NCI-H526 treated with DMSO at 0.1 percent for 48 hours (cell line): ENCODE results near the gene KRABD2.
"Not testable (repeated sequence)": the region's sequence is repeated elsewhere in the genome, so short reads cannot be mapped to it uniquely, and the experiment has no call there.

ENCODE experiments used
- DNase-seq: peaks from one replicate; lab custom pipeline; 2025; lab: John Stamatoyannopoulos, UW

Gene KRABD2

DNA sequence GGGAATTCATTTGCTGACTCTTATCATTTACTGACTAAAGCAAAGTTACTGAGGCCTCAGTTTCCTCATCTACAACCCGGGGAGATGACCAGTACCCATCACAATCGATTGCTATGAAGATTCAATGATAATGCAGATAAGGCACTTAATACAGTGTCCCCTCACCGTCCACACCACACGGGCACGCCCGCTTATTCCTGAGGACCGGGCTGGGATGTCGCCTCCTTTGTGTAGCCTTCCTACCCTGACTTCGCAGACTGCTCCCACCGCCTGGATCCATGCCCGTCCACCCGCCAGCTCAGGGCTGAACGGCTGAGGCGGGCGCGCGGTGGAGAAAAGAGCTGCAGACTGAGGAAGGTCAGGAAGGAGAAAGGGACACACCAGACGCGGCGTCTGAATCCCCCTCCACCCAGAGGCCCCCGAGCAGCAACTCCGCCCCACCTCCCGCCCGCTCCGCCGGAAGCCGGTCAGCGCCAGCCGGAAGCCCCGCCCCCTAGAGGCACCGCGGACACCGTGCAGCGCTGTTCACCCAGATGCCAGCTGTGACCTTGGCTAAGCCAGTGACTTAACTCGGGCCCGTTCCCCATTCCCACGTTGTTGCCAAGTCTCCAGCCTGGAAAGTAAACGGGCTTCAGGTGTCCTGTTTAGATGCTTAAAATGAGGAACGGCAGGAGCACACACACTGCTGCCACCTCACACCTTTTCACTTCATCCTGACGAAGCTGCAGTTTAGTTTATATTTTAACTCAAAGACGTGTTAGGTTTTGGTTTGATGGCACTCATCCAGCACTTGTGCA, at the start of gene KRABD2:
Gene KRABD2 (minus strand): TSS at position 434 of the 797 bp plus-strand sequence.
- peak; percentile 65 for DNase-seq

DNA sequence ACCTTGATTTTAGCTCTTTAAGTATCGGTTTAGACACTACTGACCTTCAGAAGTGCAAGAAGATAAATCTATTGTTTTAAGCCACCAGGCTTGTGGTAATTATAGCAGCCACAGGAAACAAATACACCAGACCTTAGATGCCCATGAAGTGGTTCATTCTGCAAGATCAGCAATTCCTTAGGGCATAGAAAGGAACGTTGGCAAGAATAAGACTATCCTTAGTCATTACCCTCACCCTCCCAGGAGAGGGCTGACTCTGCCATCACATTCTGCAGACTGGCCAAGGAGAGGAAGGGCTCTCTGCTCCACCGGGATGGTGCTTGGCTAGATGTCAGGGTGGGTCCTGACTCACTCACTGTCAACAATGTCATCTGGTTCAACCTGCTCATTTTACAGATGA, 45.1 kb upstream of the KRABD2 start:
- DNase-seq = no peak

DNA sequence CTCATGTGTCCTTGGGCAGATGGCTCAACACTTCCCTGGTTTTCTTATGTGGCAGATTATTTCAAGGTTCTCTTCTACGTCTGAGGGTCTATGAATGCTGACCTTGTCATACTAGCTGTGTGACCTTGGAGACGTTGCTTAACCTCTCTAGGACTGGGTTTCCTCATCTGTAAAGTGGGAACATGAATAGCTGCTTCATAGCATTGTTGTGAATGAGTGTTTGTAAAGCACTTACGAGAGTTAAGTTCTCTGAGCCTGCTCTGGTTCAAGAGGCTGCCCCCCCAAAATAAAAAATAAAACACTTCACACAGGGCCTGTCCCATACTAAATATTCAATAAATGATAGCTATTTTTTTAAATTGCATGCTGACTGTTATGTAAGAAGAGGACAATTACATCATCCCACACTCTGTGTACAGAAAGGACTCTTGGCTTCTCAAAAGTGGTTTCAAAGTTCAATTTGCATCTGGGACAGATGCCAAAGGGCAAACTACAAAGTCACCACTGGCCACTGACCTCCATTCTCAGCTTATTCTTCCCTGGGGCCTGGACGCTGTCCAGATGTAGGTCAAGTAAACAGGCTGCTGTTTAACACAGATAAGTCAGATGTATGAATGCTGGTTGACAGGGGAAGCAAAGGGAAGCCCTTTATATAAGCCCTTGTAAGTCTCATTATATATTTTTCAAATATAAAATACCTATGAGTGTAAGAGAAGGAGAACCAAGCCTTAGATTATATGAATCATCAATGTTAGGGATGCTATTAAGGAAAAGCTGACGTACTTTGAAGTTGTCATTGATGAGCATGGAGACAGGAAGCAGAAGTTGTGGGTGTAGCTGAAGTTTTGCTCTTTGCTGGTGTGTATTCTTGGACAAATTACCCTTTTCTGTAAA, 43.8 kb upstream of the KRABD2 start:
- DNase-seq = no peak

DNA sequence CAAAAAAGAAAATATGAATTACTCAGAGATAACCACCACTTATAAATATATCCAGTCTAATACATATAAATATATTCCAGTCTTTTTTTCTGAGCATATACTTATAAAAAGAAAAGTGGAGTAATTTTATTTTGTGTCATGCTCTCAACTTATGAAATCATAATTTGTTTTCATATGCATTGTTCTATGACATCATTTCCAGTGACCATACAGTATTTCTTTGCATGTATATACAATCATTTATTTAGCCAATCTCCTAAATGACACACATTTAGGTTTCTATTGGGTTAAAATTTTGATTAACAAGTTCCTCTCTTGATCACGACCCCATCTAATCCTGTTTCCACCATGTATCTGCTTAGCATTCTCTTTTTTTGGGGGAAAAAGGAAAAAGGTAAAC, 42.8 kb upstream of the KRABD2 start:
- no peak for DNase-seq

DNA sequence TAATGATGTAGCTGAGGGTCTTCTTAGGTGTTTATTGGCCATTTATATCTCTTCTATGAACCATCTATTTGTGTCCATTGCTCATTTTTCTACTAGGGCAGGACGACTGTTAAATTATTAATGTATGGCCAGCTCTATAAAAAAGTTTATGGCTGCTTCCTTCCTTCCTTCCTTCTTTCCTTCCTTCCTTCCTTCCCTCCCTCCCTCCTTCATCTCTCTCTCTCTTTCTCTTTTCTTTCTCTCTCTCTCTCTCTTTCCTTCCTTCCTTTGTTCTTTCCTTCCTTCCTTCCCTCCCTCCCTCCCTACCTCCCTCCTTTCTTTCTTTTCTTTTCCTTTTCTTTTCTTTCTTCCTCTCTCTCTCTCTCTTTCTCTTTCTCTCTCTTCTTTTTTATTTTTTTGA, 42.0 kb upstream of the KRABD2 start:
- no peak for DNase-seq

DNA sequence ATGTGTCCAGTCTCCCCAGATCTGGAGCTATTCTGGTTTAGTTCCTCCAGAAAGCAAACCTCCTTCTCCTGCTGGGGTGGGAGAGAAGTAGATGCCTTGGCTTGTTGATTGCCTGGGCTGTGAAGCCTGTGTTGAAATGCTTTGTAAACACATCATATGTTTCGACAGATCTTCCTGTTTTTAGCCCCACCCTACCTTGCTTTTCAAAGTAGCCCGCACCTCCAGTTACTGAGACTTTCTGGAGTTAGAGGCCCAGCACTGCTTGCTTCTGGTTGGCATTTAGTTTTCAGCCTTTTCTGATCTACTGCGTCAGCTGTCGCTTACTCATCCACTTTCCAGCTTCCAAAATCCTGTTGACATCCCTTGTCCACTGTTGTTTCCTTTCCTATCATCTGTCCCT, 41.3 kb upstream of the KRABD2 start:
- DNase-seq = no peak

DNA sequence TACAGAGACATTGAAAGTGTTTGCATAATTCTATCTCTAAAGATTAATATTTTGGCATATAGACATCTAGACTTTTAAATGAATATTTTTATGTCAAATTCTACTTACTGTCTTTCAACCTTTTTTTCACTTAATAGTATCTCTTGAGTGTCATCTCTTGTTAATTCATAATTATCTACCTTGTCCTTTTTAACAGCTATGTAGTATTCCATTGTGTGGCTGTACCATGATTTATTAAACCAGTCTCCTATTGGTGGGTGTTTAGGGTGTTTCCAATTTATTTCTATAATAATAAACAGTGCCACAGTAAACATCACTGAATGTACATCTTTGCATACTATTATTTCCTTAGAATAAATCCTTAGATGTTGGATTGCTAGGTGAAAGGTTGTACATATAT, 37.4 kb upstream of the KRABD2 start:
- no peak for DNase-seq

DNA sequence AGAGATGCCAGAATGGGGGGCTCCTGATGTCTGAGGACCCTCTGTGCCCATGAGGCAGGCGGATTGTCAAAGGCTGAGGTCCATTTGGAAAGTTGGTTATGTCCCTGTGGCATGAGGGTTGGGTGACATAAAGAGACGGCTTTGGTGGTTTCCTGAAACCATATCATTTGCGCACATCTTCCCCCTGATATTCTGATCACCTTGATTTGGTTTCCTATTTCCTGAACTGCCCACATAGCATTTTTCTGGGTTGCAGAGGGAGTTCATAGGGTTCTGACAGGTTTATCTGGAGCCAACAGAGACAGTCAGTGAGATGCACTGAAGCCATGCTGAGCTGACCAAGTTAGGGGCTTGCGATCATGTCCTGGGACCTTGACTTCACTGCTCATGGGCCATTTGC, 36.8 kb upstream of the KRABD2 start:
- DNase-seq = no peak

DNA sequence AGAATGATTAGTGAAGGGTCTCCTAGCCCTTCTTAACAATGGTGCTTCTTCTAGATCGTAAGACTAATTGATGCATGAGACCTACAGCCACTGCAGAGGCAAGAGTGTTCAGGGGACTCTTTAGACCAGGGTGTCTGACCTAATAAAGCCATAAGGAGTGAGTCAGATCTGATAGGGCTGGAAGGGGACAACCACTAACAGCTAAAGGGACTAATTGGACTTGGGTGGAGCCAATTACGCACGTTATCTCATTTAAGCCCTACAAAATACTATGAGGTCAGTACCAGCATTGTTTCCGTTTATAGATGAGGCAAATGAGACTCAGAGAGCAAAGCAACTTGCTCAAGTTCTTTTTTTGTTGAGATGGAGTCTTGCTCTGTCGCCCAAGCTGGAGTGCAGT, 35.6 kb upstream of the KRABD2 start:
- DNase-seq = no peak

DNA sequence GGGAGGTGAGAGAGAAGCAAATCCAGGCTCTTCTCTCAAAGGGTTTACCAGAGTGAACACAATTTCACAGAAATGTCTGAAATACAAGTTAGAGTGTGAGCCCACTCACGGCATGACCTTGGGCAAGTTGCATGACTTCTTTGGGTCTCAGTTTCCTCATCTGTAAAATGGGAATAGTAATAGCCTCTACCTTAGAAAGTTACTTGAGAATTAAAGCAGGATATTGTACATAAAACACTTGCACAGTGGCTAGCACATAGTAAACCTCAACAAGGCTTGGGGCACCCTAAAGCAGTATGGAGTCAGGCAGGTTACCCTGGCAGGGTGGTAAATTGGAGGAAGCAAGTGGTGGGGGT, 34.4 kb upstream of the KRABD2 start:
- DNase-seq = no peak

DNA sequence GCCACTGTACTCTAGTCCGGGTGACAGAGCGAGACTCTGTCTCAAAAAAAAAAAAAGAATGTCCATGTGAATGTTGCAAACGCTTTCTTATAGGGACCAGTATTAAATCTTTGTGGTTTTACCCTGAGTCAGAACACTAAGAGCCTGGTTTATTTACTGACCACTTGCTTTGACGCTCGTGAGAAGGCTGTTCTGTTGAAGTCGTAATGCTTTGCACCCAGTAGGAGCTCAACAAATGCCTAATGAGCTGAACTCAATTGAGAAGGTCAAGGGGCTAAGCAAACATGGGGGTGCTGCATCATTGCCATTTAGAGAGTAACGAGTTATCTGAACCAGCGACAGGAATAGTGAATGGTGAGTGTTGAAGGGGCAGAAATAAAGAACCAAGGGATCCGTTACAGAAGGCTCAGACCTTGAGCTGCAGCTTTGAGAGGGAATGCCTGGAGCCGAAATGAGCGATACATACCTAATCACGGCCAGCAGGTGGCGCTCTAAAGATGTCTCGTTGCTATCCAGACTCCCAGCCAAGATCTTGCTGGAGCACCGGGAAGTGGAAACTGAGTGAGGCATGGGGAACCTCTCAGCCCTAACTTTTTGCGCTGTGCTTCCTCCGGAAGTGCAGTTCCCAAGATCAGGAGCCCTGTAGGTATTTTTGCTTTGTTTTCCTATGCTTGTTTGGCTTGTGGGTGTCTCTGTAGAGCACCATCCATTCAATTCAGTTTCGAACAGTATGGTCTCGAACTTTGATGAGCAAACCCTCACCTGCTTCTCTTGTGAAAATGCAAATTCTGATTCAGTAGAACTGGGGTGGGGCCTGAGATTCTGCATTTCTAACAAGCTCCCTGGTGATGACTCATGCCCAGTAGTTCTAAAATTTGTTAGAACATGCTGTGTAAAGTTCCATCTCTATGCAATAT, 33.7 kb upstream of the KRABD2 start:
- peak; percentile 17 for DNase-seq

DNA sequence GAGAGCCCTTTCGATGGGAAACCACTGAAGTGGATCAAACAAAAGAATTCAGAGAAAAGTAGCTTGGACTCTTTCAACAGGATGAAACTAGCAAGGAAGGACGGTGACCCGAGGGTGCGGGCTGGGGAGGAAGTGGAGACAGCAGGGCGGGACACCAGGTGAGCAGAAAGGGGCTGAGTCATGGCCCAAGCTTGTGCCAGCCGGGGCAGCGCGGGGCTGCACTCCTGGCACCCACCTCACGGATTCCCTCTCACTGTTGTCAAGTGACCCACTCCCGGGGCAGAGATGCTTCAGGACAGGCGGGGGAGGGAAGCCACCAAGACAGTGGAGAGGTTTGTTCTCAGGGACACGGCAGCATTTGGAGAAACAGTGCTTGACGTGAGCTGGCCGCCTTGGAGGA, 31.9 kb upstream of the KRABD2 start:
- no peak for DNase-seq

DNA sequence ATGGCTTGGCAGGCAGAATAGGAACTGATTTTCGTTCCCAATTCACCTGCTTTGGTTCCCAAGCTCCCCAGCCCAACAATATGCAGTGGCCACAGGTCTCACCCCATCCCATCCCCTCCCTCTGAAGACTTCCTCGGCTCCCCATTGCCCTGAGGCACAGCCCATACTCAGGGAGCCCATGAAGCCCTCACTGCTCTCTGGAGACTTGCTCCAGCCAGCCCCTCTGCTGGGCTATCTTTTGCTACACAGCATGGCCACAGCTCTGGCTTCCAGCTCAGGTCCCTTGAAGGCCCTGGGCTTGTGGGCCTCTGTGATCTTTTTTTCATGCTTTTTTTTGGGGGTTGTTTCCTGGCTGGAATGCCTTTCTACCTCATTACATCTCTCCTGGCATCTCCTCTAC, 29.7 kb upstream of the KRABD2 start:
- DNase-seq = no peak

DNA sequence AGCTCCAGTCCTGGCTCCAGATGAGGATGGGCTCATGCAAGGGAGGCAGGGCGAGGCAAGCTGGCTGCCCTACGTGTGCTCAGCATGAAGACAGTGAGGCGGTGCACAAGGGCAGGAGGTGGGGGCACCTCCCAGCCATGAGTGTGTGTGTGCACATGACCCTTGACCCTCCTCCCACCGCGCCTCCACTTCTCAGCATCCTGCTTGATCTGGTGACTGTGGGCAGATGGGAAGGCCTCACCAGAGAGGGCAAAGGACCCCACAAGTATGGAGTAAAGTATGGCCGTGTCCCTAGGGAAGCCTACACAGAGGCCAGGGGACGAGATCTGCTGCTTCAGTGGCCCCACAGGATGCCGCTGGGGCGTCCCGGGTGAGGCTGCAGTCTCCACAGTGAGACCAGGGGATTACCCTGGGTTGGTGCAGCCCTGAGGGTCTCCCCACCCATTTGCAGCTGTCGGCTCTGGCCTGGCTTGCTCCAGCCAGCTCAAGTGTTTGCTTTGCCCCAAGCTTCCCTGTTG, 29.1 kb upstream of the KRABD2 start:
- DNase-seq = no peak

DNA sequence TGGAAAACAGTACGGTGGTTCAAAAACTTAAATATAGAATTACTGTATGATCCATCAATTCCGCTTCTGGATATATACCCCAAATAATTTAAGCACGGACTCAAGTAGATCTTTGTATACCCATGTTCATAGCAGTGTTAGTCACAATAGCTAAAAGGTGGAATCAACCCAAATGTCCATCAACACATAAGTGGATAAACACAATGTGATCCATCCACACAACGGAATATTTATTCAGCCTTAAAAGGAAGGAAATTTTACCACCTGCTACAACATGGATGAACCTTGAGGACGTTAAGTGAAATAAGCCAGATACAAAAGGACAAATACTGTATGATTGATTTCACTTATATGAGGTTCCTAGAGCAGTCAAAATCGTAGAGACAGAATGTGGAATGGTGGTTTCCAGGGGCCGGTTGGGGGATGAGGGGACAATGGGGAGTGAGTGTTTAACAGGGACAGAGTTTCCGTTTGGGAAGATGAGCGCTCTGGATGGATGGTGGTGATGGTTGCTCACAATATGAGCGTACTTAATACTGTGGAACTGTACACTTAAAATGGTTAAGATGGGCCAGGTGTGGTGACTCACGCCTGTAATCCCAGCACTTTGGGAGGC, 26.5 kb upstream of the KRABD2 start:
- DNase-seq = no peak

DNA sequence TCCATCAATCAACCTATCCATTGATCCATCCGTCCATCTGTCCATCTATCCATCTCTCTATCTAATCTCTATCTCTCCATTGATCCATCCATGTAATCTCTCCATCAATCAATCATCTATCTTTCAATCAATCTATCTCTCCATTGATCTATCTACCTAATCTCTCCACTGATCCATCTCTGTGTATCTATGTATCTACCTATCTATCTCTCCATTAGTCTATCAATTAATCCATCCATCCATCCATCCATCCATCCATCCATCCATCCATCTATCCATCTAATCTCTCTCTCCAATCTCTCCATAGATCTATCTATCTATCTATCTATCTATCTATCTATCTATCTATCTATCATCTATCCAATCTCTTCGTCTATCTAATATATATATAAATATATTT, 24.6 kb upstream of the KRABD2 start:
- no peak for DNase-seq

DNA sequence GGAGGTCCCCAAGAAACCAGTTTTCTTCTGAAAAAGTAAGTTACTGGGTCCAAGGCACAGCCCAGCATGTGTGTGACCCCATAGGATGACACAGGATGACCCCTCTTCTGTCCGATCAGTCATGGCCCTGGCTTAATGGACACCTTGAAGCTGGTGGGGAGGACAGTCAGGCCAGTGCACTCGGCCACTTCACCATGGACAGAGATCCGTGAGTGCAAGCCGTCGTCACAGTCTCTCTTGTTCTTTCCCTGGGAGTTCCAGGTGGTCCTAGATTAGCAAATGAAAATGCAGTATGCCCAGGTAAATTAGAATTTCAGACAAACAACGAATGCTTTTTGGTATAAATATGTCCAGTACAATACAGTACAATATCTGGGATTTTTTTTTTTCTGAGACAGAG, 22.5 kb upstream of the KRABD2 start:
- DNase-seq = no peak

DNA sequence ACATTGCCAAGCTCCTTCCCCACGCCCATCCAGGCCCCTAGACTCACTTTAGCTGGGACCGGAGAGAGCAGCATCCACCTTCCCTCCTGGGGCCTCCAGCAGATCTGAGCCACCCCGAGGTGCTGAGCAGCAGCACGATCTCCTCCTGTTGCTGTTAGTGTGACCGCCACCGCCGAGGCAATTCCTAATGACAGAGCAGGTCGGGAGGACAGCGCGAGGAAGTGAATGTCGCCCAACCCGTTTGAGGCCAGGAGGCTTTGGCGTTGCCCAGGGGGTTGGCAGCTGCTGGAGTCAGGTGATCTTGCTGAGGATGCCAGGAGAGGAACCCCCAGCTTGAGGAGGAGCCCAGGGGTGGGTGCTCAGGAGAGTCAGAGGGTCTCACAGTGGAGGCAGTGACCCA, 21.1 kb upstream of the KRABD2 start, which contains the start of gene RNF222:
Gene RNF222 (minus strand): TSS at position 192 of the 400 bp plus-strand sequence. CDS start 4,366 bp downstream, outside the sequence.
- DNase-seq = no peak

DNA sequence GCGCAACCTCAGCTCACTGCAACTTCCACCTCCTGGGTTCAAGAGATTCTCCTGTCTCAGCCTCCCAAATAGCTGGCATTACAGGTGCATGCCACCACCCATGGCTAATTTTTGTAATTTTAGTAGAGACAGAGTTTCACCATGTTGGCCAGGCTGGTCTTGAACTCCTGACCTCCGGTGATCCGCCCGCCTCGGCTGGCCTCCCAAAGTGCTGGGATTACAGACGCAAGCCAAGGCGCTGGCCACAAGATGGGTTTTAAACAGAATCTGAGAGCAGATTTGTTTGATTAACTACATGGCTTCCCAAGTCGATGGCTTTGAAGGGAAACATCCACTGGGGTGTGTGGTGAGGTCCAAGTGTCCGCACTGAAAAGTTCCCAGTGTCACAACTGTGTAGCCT, 18.0 kb upstream of the KRABD2 start:
- not testable (repeated sequence) for DNase-seq

DNA sequence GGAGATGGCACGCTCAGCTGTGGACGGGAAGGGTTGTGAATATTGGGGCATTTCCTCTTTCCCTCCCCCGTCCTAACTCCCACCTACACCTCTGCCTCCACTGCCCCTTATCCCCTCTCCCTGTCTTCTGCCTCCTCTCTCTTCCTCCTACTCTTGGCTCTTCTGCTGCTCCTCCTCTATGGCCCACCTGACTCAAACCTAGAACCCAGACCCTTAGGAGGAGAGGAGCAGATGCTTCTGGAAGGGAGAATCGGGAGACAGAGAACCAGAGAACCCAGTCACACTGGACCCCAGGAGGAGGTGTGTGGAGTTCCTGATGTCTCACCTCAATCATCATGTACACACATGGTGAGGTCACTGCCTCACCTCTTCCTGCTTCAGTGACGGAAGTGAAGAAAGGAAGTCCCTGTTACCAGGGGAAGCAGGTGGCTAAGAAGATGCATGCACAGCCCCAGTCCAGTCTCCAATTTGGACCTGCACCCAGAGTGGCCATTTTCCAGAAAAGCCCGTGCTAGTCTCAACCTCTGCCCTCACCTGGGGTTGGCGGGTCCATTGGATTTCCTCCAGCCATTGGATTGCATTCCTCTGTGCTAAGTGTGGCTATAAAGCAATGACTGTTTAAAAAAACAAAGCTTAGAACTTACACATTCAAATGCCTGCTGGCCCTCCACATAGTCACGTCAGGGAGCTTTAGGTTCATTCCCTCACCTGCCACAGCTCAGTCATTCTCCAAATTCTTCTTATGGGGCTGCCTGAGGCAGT, 17.1 kb upstream of the KRABD2 start:
- DNase-seq = no peak
